Vagina (tissue), 2 donors: ENCODE measurements around the gene CPNE9.

Source experiments
- CTCF ChIP-seq, 3 experiments: fragments of 450-650 bp in 2 of 3; fragments of 200-600 bp in 1 of 3; sonication (generic) in 1 of 3; IDR thresholded peaks; one replicate each; pipeline ENCODE4 v1.5.1; 2017 to 2019; ENCODE audit warnings: antibody characterized with exemption in 3 of 3, mild to moderate bottlenecking in 2 of 3, moderate library complexity in 2 of 3
- POLR2A ChIP-seq, 2 donors: fragments of 450-650 bp; IDR thresholded peaks; one replicate each; pipeline ENCODE4 v1.6.1; 2017; ENCODE audit warnings: antibody characterized with exemption in 2 of 2, mild to moderate bottlenecking in 2 of 2, moderate library complexity in 2 of 2
- POLR2AphosphoS5 ChIP-seq, 2 donors: sonication (generic); formaldehyde crosslinking; IDR thresholded peaks; one replicate each; pipeline ENCODE4 v1.9.0; 2017; ENCODE audit warnings: antibody characterized with exemption in 2 of 2, mild to moderate bottlenecking in 2 of 2, low read depth in 1 of 2; ENCODE audit not compliant: insufficient read depth in 1 of 2

- TF ChIP-seq CTCF (IDR thresholded peaks at IDR 0.05) (no peak), POLR2A (IDR thresholded peaks at IDR 0.05) (no peak), POLR2AphosphoS5 (IDR thresholded peaks at IDR 0.05; ENCODE audit: insufficient read depth in 1 of 2, low read depth in 1 of 2) (no peak)
Measured at GRCh38 chr3:9717563-9717962, 13.9 kb downstream of the CPNE9 start.
